HTERT RPE-1 (cell line): ENCODE measurements around the gene LSM3.

Experiments
- in situ Hi-C: fragments of 300-500 bp; cut with MboI; formaldehyde crosslinking; loops from 4 replicates; pipeline ENCODE4 v1.14.3; 2020; ENCODE audit warnings: low sequenced_read_pairs

Gene LSM3

DNA sequence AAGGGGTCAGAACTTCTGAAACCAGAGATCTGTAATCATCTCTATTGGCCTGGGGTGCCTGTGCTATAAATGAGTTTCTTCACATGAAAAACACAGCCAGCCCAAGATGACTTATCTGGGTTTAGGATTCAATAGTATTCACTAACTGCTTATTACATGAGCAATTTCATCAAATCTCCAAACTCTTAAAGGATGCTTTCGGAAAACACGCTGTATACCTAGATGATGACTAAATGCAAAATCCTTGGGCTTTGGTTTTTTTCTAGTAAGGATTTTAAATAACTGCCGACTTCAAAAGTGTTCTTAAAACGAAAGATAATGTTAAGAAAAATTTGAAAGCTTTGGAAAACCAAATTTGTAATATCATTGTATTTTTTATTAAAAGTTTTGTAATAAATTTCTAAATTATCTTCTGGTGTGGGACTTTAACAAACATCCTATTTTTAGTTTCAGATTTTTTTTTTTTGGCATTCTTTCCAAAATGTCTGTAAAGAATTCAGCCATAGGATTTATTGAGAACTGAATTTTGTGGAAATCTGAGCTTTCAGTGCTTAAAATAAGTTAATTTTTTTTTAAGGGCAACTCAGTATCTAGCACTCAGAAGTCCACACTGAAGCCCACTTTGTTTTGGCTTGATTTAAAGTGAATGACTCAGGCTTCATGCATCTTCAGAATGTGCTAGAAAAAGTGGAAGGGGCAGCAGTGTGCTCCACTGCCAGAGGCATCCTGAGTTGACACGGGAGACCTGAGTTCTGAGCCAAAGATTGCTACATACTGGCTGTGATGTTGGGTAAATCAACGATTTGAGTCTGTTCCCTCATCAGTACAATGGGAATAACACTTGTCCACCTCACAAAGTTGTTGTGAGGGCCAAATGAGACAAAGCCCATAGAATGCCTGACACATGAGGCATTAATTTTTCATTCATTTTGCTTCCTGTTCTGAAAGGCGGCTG, 35.1 kb upstream of the LSM3 start:
- in situ Hi-C loops: no loop called here

DNA sequence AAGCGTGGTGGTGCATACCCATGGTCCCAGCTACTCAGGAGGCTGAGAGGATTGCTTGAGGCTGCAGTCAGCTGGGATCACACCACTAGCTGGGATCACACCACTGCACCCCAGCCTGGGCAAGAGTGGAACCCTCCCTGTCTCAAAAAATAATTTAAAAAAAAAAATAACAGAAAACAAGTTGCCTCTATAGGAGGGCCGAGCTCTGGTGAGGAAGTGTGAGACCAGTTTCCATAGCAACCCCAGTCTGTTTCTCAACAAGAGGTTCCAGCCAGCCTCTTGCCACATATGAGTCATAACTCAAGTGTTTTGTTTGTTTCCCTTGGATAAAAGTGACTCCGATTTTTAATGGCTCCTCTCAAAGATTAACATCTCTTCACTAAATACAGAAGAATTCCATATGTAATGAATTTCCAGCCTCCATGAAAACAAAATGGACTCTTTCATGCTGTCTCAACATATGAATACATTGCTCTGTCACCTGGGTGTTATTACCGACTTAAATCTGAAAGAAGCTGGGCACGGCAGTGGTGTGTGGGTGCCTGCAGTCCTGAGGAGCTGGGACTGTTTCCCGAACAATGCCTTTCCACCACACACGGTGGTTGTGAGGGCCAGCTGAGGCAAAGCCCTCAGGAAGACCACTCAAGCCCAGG, 34.1 kb upstream of the LSM3 start:
- in situ Hi-C loops: no loop called here

DNA sequence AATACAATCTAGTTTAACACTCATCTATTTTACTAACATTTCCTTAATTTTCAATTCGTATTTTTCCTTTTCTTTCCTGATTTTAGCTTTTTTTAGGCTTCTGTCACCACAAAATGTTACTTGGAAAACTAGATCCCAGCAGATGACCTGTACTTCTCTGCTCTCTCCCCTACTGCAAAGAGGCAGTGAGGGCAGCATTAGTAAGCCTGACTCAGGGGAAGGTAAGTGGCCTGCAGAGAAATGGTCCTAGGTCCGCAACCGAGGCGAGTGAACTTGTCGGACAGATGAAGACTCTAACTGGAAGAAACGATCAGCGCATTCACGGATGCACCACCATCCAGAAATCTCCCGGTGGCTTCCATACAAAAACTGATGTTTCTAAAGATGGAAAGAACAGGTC, 33.4 kb upstream of the LSM3 start:
- in situ Hi-C loops: no loop called here

DNA sequence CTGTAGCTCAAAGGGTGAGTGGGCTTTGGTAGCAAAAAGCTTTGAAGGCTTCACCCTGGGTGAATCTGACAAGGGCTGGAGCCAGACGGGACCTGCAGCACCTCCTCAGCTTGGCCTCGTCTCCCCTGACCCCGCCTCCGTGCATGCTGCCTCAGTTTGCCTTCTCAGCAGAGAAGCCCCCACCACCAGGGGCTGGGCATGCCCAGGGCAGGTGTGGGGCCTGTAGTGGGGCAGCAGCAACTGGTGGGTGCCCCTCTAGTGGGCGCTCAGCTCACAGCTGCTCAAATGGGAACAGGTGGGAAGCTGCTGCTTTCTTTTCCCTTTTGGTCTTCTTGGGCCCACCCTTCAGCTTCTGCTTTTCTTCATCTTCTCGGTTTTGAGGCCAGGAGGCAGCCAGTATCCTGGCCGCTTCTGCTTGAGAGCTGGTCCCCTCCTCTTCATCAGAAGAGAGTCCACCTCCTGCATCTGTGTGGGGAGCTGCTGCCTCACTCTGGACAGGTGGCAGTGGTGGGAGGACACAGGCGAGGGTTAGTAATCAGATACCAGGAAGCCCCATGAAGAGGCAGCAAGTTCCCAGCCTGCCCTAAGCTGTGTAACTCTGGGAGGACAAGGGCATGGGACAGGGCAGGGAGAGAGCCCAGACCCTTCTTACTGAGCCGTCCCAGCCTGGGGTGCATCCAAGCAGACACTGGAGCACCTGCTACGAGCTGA, 32.8 kb upstream of the LSM3 start:
- in situ Hi-C loops: no loop called here

DNA sequence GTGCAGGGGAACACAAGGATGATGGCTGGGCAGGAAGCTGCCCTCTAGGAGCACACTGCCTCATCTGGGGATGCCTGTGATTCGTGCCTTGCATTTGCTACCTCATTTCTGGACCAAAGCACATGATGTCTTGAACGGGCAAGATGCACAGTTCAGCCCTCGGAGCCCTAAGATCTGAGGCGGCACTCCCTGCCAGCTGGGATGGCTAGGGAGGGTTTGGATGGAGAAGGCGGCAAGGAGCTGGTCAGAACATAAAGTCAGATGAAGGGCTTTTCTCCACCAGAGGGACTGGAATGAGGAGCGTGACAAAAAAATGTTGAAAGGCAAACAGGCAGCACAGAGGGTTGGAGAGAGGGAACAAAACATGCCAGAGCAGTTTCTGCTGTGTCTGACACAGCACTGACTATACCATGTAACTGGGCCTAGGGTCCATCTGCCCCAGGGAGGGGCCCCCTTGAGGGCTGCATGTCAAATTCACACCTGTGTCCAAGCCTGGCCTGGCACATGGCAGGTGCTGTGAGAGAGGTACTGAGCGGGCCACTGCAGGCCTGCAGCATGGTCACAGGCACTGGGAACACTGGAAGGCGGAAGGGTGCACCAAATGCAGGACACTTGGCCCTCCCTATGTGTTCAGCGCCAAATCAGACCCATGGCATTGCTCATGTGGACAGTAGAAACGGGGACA, 32.1 kb upstream of the LSM3 start:
- in situ Hi-C loops: no loop called here

DNA sequence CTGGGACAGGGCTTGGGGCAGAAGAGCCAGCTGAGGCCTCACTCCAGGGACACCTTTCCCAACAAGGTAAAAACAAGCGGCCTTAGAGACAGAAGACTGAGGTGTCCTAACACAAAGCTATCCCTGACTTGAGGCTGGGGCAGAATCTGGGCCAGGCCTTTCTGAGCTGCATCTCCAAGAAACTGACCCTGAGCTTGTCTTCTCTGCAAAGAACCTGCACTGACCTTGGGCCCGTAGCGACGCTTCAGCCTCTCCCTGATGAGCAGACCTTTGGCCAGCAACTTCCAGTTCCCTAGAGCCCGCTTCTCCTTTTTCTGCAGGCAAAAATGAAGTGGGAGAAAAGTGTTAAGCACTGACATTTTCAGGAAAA, 31.6 kb upstream of the LSM3 start:
- in situ Hi-C loops: no loop called here

DNA sequence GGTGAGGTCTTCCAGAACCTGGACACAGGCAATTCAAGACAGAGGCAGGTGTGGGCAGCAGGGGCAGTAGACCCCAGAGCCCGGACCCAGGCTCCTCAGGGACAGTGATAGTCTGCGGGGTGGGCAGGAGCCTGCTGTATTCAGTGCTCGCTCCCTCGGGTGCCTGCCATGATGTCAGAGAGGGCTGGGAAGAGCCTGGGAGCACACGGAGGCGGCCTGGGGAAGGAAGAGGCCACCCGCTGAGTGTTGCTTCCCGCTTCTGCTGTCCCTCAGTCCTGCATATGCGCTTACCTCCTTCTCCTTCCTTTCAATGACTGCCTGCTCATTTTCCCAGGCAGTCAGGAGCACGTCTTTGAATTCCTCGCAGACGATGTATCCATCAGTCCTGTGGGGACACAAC, 31.0 kb upstream of the LSM3 start:
- in situ Hi-C loops: no loop called here

DNA sequence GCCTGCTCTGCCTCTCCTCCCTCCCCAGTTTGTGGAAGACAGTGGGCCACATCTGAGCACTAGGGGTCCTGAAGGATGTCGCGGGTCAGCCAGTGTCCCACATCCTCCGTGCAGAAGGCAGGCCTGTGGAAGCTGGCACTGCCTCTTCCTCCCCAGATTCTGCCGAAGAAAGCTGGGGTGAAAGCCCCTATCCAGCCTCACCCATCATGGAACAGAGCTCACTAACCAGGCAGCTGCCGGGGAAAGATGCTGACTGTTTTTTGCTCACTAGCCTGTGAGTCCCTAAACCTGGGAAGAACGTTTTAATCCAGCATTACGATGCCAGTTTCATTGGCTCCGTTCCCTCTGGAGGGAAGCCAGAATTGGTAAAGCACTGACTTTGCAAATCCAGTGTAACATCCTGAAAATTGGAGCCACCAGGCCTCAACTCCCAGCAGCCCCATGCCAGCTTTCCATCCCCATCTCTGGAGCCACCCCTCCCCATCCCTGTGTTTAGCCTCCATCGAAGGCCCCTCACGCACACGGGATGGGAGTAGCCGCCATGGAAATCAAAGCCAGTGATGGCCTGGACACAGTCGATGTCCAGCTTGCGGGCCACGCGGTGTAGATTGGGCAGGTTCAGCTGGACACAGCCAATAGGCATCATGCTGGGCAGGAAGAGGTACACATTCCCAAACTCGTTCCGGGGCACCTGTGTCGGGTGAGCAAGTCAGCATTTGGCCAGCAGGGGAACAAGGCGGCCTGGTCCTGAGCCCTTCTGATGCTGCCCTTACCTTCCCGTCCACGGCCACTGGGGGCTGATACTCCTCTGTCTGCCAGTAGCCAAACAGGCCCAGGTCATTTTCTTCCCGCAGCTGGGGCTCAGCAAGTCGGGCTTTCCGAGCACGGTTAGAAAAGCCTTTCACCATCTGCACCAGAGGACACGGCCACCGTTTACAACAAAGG, 30.3 kb upstream of the LSM3 start:
- in situ Hi-C loops: no loop called here

DNA sequence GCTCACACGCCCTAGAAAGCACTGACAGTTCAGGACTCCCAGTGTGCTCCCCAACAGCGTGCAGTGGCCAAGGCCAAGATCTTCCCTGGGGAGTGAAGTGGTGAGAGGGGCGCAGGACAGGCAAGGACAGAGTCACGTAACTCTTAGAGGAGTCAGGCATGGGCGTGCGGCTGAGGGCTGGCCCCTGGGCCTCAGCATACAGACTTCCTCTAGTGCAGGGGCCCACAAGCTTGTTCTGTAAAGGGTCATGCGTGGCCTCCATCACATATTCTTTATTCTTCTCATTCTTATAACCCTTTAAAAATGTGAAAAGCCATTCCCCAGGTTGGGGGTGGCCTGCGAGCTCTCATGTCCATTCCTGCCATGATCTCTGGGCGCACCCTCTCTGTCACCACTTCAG, 28.5 kb upstream of the LSM3 start:
- in situ Hi-C loops: no loop called here

DNA sequence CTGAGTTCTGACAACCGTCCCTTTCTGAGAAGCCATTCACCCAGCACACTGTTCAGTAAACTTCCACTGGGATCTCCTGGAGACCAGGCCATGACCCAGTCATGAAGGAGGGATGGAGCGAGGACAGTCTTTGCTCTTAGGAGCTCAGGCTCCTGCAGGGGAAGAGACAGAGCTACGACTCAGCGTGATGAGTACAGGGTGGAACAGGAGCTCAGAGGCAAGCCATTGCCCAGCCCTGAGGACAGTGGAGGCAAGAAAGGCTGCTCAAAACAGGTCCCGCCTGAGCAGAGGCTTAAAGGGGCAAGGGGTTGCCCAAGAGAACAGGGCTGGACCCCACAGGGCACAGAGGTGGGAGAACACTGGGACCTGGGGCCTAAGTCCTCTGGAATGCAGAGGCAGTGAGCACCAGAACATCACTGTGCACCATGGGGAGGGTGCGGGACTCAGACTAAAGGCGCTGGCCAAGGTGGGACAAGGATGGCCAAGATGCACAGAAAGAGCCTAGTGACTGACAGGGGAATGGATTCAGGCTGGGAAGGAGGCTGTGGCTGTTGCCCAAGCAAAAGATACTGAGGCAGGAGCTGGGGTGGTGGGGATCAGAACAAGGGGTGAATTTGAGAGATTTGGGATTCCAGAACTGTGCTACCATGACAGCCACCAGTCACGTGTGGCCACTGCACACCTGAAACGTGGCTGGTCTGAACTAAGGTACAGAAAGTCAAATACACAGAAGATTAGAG, 28.0 kb upstream of the LSM3 start:
- in situ Hi-C loops: no loop called here

DNA sequence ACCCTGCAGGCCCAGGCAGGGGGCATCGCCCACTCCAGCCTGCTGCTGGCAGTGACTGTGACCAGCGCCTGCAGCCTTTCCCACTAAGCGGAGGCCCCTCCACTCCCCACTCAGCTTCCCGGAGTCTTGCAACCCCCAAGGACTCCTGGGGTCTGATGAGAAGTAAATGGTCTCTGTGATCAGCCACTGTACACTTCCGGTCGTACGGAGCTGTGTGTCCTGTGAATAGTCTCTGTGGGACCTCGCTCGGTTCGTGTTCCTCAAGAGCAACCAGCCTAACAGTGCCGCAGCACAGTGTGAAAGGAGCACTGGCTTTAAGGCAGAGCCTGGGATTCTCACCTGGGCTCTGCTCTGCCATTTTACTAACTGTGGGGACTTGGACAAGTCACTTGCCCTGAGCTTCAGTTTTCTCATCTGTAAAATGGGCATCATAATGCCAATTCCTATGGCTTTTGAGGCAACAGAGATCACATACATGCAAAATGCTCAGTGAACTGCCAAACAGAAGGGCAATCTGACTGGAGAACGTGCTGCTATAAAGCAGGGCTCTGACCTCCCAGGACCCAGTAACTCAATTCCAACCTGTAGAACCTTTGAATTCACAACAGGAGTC, 27.0 kb upstream of the LSM3 start:
- in situ Hi-C loops: no loop called here

DNA sequence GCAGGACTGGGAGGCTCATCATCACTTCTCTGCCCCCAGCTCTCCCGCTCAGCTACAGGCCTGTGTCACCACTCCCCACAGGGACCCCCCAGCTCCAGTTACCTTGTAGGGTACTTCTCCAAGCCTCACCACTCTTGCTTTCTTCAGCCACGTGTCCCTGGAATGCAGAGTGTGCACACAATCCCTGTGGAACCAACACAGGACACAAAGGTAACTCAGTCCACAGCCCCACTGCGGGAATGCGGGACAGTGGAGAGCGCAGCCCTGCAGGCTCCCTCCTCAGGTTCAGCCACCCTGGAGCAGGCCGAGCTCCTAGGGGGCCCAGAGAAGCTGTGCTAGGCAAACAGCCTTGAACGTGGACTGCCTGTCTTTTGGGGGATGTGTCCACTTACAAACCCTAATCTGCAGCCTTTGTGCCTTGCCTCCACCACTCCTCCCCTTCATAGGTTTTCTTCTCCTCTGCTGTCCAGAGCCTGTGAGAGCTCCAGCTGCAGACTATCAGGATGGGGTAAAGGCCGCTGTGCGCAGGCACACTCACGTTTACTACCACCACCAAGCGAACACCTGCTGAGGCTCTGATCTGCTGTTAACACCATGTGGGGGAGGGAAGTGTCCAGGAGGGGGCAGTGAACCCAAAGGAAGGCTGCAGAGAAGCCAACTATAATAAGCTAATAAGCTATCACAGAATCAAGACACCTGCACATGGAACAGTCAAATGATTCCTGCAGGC, 26.2 kb upstream of the LSM3 start:
- in situ Hi-C loops: no loop called here

DNA sequence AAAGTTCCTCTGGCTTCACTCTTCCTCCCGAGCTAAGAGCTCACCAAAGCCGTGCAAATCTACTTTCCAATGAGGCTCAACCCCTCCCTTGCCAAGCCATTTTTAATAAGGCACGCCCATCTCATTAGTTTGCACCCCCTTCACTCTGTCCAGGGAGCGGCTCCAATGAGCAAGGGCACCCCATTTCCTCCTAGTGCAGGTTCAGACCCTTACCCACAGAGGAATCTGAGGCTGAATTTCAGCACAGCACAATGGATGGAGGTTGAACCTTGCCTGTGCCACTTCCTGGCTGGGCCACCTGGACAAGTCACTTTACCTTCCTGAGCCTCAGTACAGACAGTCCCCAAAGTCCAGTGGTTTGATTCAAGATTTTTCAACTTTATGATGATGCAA, 25.7 kb upstream of the LSM3 start:
- in situ Hi-C loops: no loop called here

DNA sequence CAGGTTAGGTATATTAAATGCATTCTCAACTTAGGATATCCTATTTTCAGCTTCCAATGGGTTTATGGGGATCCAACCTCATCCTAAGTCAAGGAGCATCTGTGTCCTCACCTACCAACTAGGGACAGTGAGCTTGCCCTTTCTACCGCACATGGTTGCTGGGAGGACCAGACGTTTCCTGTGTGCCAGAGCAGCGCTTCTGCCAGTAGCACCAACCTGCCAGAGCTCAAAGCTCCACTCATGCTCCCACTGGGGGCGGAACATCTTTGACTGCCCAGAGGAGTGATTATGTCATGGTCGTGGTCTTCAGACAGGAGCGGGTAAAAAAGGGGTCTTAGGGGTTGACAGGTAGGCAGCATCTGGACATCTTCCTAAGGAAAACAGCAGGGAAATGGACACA, 25.0 kb upstream of the LSM3 start:
- in situ Hi-C loops: no loop called here

DNA sequence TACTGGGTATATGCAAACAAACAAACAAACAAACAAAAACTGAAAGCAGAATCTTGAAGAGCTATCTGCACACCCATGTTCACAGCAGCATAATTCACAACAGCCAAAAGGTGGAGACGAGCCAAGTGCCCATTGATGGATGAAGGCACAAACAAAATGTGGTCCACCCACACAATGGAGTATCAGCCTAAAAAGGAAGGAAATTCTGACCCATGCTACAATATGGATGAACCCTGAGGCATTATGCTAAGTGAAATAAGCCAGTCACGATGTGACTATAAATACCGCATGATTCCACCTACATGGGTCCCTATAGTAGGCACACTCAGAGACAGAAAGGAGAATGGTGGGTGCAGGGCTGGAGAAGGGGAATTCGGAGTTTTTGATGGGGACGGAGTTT, 24.3 kb upstream of the LSM3 start:
- in situ Hi-C loops: no loop called here

DNA sequence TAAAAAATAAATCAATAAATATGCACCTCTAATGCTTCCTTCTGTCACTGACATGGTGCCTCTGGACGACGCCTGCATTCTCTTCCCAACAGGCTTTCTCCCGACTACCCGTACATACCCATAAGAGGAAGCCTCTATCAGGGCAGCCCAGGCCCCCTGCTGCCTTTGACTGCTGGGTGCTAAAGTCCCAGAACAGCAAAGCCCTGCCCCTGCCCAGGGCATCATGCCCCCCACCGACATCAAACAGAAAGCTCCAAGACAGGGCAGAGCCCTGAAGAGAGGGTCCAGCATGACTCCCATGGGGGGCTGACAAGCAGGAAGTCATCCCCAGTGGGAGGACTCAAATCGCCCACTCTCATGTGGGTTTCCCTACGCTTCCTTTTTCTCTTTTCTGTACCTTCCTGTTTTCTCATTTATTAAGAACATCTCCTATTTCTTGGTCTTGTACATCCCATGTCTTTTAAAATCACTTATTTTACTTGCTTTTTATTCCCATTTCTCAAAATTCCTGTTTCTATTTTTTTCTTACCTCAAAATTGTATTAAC, 23.6 kb upstream of the LSM3 start:
- in situ Hi-C loops: no loop called here

DNA sequence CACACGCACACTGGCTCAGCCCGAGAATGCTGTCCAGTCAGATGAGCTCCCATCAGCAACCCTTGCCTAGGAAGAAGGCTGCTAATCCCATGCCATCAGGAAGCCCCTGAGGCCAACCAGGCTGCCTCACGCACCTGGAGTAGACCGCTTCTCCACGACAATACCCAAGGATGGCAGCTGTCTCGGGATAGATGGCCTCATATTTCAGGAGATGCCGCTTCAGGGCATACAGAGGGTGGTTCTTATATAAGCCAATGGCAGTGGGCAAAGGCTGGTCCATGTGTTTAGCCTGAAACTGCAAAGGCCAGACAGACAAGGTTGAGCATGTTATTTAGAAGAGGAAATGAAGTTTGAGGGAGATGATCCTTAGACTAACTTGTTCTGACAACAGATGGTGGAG, 22.4 kb upstream of the LSM3 start:
- in situ Hi-C loops: no loop called here
